Neural cell (in vitro differentiated cells): ENCODE results near the gene TSC22D3. TPM values are rescaled to one million over a fixed set of nuclear protein-coding genes. Genes with fewer than 3 reads are reported as not detected.

Experiments
- H2AFZ ChIP-seq: fragments of 200-600, 300-800 bp; sonication (generic), shearing (Covaris generic); 2 replicates; pipeline ENCODE4 v1.6.0; 2014; ENCODE audit warnings: low read depth, mild to moderate bottlenecking, antibody characterized with exemption, low read length, moderate library complexity
- H3F3A ChIP-seq: fragments of 200-600 bp; shearing (Covaris generic); 2 replicates; pipeline ENCODE4 v1.6.1; 2016; ENCODE audit warnings: mild to moderate bottlenecking, moderate library complexity, mixed read lengths, antibody characterized with exemption, low read length; ENCODE audit not compliant: insufficient read depth, poor library complexity, severe bottlenecking
- H3K27ac ChIP-seq: fragments of 200-600, 300-800 bp; sonication (generic), shearing (Covaris generic); 2 replicates; pipeline ENCODE4 v1.5.1; 2014; ENCODE audit warnings: mild to moderate bottlenecking, low read length, moderate library complexity
- H3K27me3 ChIP-seq: fragments of 300-800, 200-600 bp; sonication (generic), shearing (Covaris generic); 2 replicates; pipeline ENCODE4 v1.6.0; 2014; ENCODE audit warnings: mild to moderate bottlenecking, low read depth, low read length, moderate library complexity; ENCODE audit not compliant: insufficient read depth
- H3K36me3 ChIP-seq: fragments of 300-800, 200-600 bp; sonication (generic), shearing (Covaris generic); 2 replicates; pipeline ENCODE4 v1.5.1; 2014; ENCODE audit warnings: mild to moderate bottlenecking, antibody characterized with exemption, low read length, moderate library complexity; ENCODE audit not compliant: insufficient read depth
- H3K4me2 ChIP-seq: fragments of 300-800, 200-600 bp; sonication (generic), shearing (Covaris generic); 2 replicates; pipeline ENCODE4 v1.6.0; 2014; ENCODE audit warnings: mild to moderate bottlenecking, low read length
- H3K4me3 ChIP-seq: fragments of 300-800, 200-600 bp; sonication (generic), shearing (Covaris generic); 2 replicates; pipeline ENCODE4 v1.5.1; 2014; ENCODE audit warnings: mild to moderate bottlenecking, low read length, moderate library complexity
- H3K79me2 ChIP-seq: fragments of 200-600 bp; shearing (Covaris generic); replicated peaks from 2 replicates; pipeline ENCODE4 v1.6.0; 2014; ENCODE audit warnings: mild to moderate bottlenecking, low read length, moderate library complexity; ENCODE audit not compliant: insufficient read depth
- H3K9ac ChIP-seq: fragments of 300-800, 200-600 bp; sonication (generic), shearing (Covaris generic); 2 replicates; pipeline ENCODE4 v1.6.1; 2016; ENCODE audit warnings: mild to moderate bottlenecking, low read length, mixed read lengths
- H3K9me2 ChIP-seq: fragments of 200-600 bp; shearing (Covaris generic); 2 replicates; pipeline ENCODE4 v1.6.1; 2016; ENCODE audit warnings: mild to moderate bottlenecking, low read length, mixed read lengths; ENCODE audit not compliant: insufficient read depth
- H3K9me3 ChIP-seq: fragments of 200-600, 300-800 bp; sonication (generic), shearing (Covaris generic); 2 replicates; pipeline ENCODE4 v1.6.1; 2016; ENCODE audit warnings: mild to moderate bottlenecking, mixed run types, low read length, moderate library complexity, mixed read lengths
- H4K20me1 ChIP-seq: fragments of 200-600 bp; shearing (Covaris generic); 2 replicates; pipeline ENCODE4 v1.6.1; 2016; ENCODE audit warnings: mild to moderate bottlenecking, mixed run types; ENCODE audit not compliant: insufficient read depth
- CTCF ChIP-seq: fragments of 450-650 bp; IDR thresholded peaks from 2 replicates; pipeline ENCODE4 v1.5.1; 2014; ENCODE audit warnings: antibody characterized with exemption, mild to moderate bottlenecking, moderate library complexity; ENCODE audit not compliant: poor library complexity, severe bottlenecking
- EP300 ChIP-seq: fragments of 450-650 bp; conservative IDR thresholded peaks from 2 replicates; pipeline ENCODE4 v1.6.1; 2014; ENCODE audit warnings: antibody characterized with exemption, mild to moderate bottlenecking, moderate library complexity; ENCODE audit not compliant: poor library complexity, severe bottlenecking
- EZH2 ChIP-seq: fragments of 200-600, 300-800 bp; shearing (Covaris generic), sonication (generic); IDR thresholded peaks from 2 replicates; pipeline ENCODE4 v1.6.1; 2014; ENCODE audit warnings: antibody characterized with exemption, low read length, borderline replicate concordance, mild to moderate bottlenecking; ENCODE audit not compliant: insufficient read depth, poor library complexity, severe bottlenecking
- MXI1 ChIP-seq: fragments of 450-650 bp; conservative IDR thresholded peaks from 2 replicates; pipeline ENCODE4 v1.6.1; 2014; ENCODE audit warnings: antibody characterized with exemption, mild to moderate bottlenecking; ENCODE audit not compliant: poor library complexity, severe bottlenecking
- POLR2AphosphoS5 ChIP-seq: IDR thresholded peaks from 2 replicates; pipeline ENCODE4 v1.6.1; 2012
- RAD21 ChIP-seq: fragments of 450-650 bp; conservative IDR thresholded peaks from 2 replicates; pipeline ENCODE4 v1.6.1; 2014; ENCODE audit warnings: antibody characterized with exemption, mild to moderate bottlenecking, moderate library complexity
- REST ChIP-seq: IDR thresholded peaks from 2 replicates; pipeline ENCODE4 v1.6.1; 2012; ENCODE audit warnings: borderline replicate concordance
- SMC3 ChIP-seq: fragments of 450-650 bp; conservative IDR thresholded peaks from 2 replicates; pipeline ENCODE4 v1.6.1; 2014; ENCODE audit warnings: antibody characterized with exemption, mild to moderate bottlenecking, moderate library complexity; ENCODE audit not compliant: poor library complexity
- TAF1 ChIP-seq: IDR thresholded peaks from 2 replicates; pipeline ENCODE4 v1.6.1; 2012; ENCODE audit warnings: low read depth
- polyA plus RNA-seq: library from polyadenylated mRNA; depleted of rRNA; stranded (reverse); fragments of >200 nt; gene quantifications from 2 replicates; pipeline ENCODE4 v1.2.3, GENCODE V29; 2014

Gene TSC22D3
- polyA plus RNA-seq, 1 donor from 2014 or later: 96.8 TPM

- Histone ChIP-seq H3K9me2 (no peaks in the 10 kb centered on the region), H2AFZ (no peak overlapping the region), H3F3A (no peaks in the 10 kb centered on the region), H3K79me2 (no peaks in the 10 kb centered on the region), H3K4me3 (no peak overlapping the region), H4K20me1 (no peaks in the 10 kb centered on the region), H3K9ac (no peak overlapping the region), H3K27me3 (no peaks in the 10 kb centered on the region), H3K9me3 (no peaks in the 10 kb centered on the region), H3K4me2 (no peak overlapping the region), H3K36me3 (no peaks in the 10 kb centered on the region), H3K27ac (no peak overlapping the region)
- TF ChIP-seq MXI1 (no peak), REST (no peak), SMC3 (no peak), CTCF (no peak), RAD21 (no peak), EP300 (no peak), TAF1 (no peak), POLR2AphosphoS5 (no peak), EZH2 (no peak)
These were observed 48.6 kb downstream of the TSC22D3 start for GRCh38 chrX:107726816-107727534.

GRCh38 chrX:107725761-107726555 is 49.6 kb downstream of the TSC22D3 start:
- Histone ChIP-seq H3K4me2 (no peak overlapping the region), H3K9me2 (no peaks in the 10 kb centered on the region), H3F3A (no peaks in the 10 kb centered on the region), H3K27ac (no peak overlapping the region), H2AFZ (no peak overlapping the region), H3K9ac (no peak overlapping the region), H3K9me3 (no peaks in the 10 kb centered on the region), H3K36me3 (no peaks in the 10 kb centered on the region), H4K20me1 (no peaks in the 10 kb centered on the region), H3K4me3 (no peak overlapping the region), H3K27me3 (no peaks in the 10 kb centered on the region), H3K79me2 (no peaks in the 10 kb centered on the region)
- no peak for TF ChIP-seq RAD21
